ENCODE measurements around the gene MMP17. TPM values are rescaled to one million over a fixed set of nuclear protein-coding genes. Genes with fewer than 3 reads are reported as not detected.

Gene MMP17
- total and polyA plus RNA-seq, 2 of the 4 experiments (the other 2 are of a cell fraction), result 1.4 to 11.8 TPM

- Histone ChIP-seq H4K91ac (ENCODE audit: insufficient read depth, low read depth, low read length) (no peak overlapping the region), H3K79me1 (ENCODE audit: low read depth in 1 of 2, low read length in 2 of 2) (no peaks in the 10 kb centered on the region), H3K18ac (ENCODE audit: low read depth, low read length) (no peak overlapping the region), H2BK20ac (ENCODE audit: low read depth, low read length) (no peak overlapping the region), H3K9ac (ENCODE audit: low read depth, low read length) (no peak overlapping the region), H3K23ac (ENCODE audit: low read depth, low read length) (no peak overlapping the region), H3K27me3 (ENCODE audit: control insufficient read depth, insufficient read depth, low read length) (peaks cover 12% of the 10 kb centered on the region; the same call in 1 of the 2 replicates), H4K5ac (ENCODE audit: low read depth, low read length) (no peak overlapping the region), H3K4ac (ENCODE audit: low read depth, low read length) (no peak overlapping the region), H3K56ac (ENCODE audit: extremely low read depth, insufficient read depth, low read length) (no peak overlapping the region), H2AK5ac (ENCODE audit: low read depth, low read length) (no peak overlapping the region), H4K8ac (ENCODE audit: low read depth in 2 of 2, low read length in 2 of 2) (no peak overlapping the region), H3K14ac (replicated peaks; ENCODE audit: low read depth, low read length) (no peak overlapping the region), H2BK5ac (ENCODE audit: low read depth, low read length, poor library complexity, severe bottlenecking) (no peak overlapping the region), H3K9me3 (ENCODE audit: control insufficient read depth, insufficient read depth, low read length) (no peaks in the 10 kb centered on the region), H3K4me3 (ENCODE audit: insufficient read depth, low read depth, low read length) (no peak overlapping the region), H2AK9ac (replicated peaks; ENCODE audit: low read depth, low read length, poor library complexity) (no peak overlapping the region), H3K4me1 (ENCODE audit: control insufficient read depth, insufficient read depth, low read length) (peaks cover 13% of the 10 kb centered on the region), H3K4me2 (ENCODE audit: low read depth, low read length) (no peak overlapping the region), H2BK15ac (ENCODE audit: low read depth, low read length) (no peak overlapping the region), H2BK120ac (ENCODE audit: low read depth, low read length) (no peak overlapping the region), H4K20me1 (ENCODE audit: insufficient read depth, low read length) (no peaks in the 10 kb centered on the region), H3K36me3 (ENCODE audit: control insufficient read depth, insufficient read depth, low read length) (no peaks in the 10 kb centered on the region), H3K27ac (ENCODE audit: insufficient read depth, low read length) (no peak overlapping the region), H3K9me1 (ENCODE audit: insufficient read depth, low read length) (peaks cover 7% of the 10 kb centered on the region), H2AFZ (replicated peaks; ENCODE audit: low read length, poor library complexity) (no peak overlapping the region)
- in situ Hi-C loops (cut with MboI; ENCODE audit: low sequenced_read_pairs) (no loop called here), intact Hi-C loops (cut with micrococcal nuclease) (no loop called here), dilution Hi-C loops (cut with HindIII; ENCODE audit: low sequenced_read_pairs, unreplicated experiment) (no loop called here)
- no peak for TF ChIP-seq CHD1 (IDR thresholded peaks at IDR 0.05; ENCODE audit: low read depth, low read length)
- TF ChIP-seq RCOR1 (IDR thresholded peaks at IDR 0.05; ENCODE audit: insufficient replicate concordance, low read length), result no peak
- no peak for TF ChIP-seq FOS (IDR thresholded peaks at IDR 0.05; ENCODE audit: low read depth, low read length)
- no peak for TF ChIP-seq RAD21 (IDR thresholded peaks at IDR 0.05; ENCODE audit: low read length)
- no peak for TF ChIP-seq POLR2A (IDR thresholded peaks at IDR 0.05; ENCODE audit: low read depth, low read length)
- no peak for TF ChIP-seq RFX5 (IDR thresholded peaks at IDR 0.05; ENCODE audit: low read depth, low read length)
- no peak for TF ChIP-seq USF2 (IDR thresholded peaks at IDR 0.05; ENCODE audit: low read depth, low read length)
- TF ChIP-seq MAZ (IDR thresholded peaks at IDR 0.05; ENCODE audit: borderline replicate concordance, low read depth, low read length), result no peak
- TF ChIP-seq CEBPB (IDR thresholded peaks at IDR 0.05; ENCODE audit: low read depth, low read length), result no peak
- TF ChIP-seq BHLHE40 (IDR thresholded peaks at IDR 0.05; ENCODE audit: low read depth, low read length), result no peak
- TF ChIP-seq MAFK (IDR thresholded peaks at IDR 0.05; ENCODE audit: low read depth, low read length), result no peak
- no peak for TF ChIP-seq ELK1 (IDR thresholded peaks at IDR 0.05; ENCODE audit: borderline replicate concordance, low read depth, low read length)
- TF ChIP-seq NFE2L2 (IDR thresholded peaks at IDR 0.05; ENCODE audit: low read depth, low read length), result no peak
- no peak for TF ChIP-seq MXI1 (IDR thresholded peaks at IDR 0.05; ENCODE audit: borderline replicate concordance, low read depth, low read length)
- TF ChIP-seq SMC3 (IDR thresholded peaks at IDR 0.05; ENCODE audit: low read depth, low read length), result no peak
- no peak for TF ChIP-seq CTCF (conservative IDR thresholded peaks at IDR 0.05; ENCODE audit: low read depth, low read length)
- DNase-seq, result no peak
- ATAC-seq (ENCODE audit: low read depth), result no peak
- 82% methylated on average over 6 of the region's 10 CpGs; no CpG with 5 or more reads in 1 of the 2 experiments for WGBS, 2 experiments (ENCODE audit: extremely low coverage in 2 of 2, insufficient read length in 1 of 2)
- ChIA-PET POLR2A (ENCODE audit: unreplicated experiment) (no interaction called here), CTCF (no interaction called here)
- BruUV-seq (replicated peaks), result no TSS peak
Observed at GRCh38 chr12:131856366-131857097, 28.3 kb downstream of the MMP17 start.
